ENCODE results near the gene KDM4C.
A peak's percentile ranks its signal among the peaks of the same experiment; 100 is the strongest.

Gene KDM4C

GRCh38 chr9:6811436-6811835, 53.7 kb downstream of the KDM4C start:
- no peak for DNase-seq

GRCh38 chr9:6816581-6816980, 58.8 kb downstream of the KDM4C start:
- no peak for DNase-seq

GRCh38 chr9:6818292-6818922, 60.6 kb downstream of the KDM4C start:
- no peak for DNase-seq

- no peak for DNase-seq
These were observed 61.3 kb downstream of the KDM4C start for GRCh38 chr9:6819112-6819511.

- no peak for DNase-seq
These were observed 61.8 kb downstream of the KDM4C start for GRCh38 chr9:6819529-6819928.

- DNase-seq = no peak
These were observed 64.9 kb downstream of the KDM4C start for GRCh38 chr9:6822696-6823095.

- DNase-seq = peak; percentile 49
These were observed 69.8 kb downstream of the KDM4C start for GRCh38 chr9:6827439-6828145.

GRCh38 chr9:6829027-6829426, 71.3 kb downstream of the KDM4C start:
- DNase-seq = no peak

- DNase-seq = no peak
These were observed 71.8 kb downstream of the KDM4C start for GRCh38 chr9:6829536-6829935.

GRCh38 chr9:6833518-6834192, 75.9 kb downstream of the KDM4C start:
- no peak for DNase-seq

GRCh38 chr9:6834306-6834705, 76.5 kb downstream of the KDM4C start:
- DNase-seq = no peak

GRCh38 chr9:6838158-6838557, 80.4 kb downstream of the KDM4C start:
- DNase-seq = no peak

GRCh38 chr9:6842584-6842947, 84.8 kb downstream of the KDM4C start:
- no peak for DNase-seq

- no peak for DNase-seq
These were observed 86.0 kb downstream of the KDM4C start for GRCh38 chr9:6843742-6844141.

- DNase-seq = no peak
These were observed 86.5 kb downstream of the KDM4C start for GRCh38 chr9:6844267-6844666.

- DNase-seq = no peak
These were observed 87.5 kb downstream of the KDM4C start for GRCh38 chr9:6845128-6845826.

- no peak for DNase-seq
These were observed 88.1 kb downstream of the KDM4C start for GRCh38 chr9:6845880-6846279.

GRCh38 chr9:6852243-6852963, 94.6 kb downstream of the KDM4C start:
- DNase-seq = no peak

- no peak for DNase-seq
These were observed 98.1 kb downstream of the KDM4C start for GRCh38 chr9:6855860-6856259.

GRCh38 chr9:6864102-6864501, 106.3 kb downstream of the KDM4C start:
- DNase-seq = no peak

- no peak for DNase-seq
These were observed 111.5 kb downstream of the KDM4C start for GRCh38 chr9:6869081-6869948.

- no peak for DNase-seq
These were observed 112.4 kb downstream of the KDM4C start for GRCh38 chr9:6870149-6870548.

All from right forelimb (tissue), 1 donor.